GM03348 (cell line): ENCODE measurements around the gene STX4.

Experiments used
- DNase-seq: peaks from one replicate; pipeline ENCODE4 v3.0.0; 2012; ENCODE audit warnings: low spot score

Gene STX4

GRCh38 chr16:31067342-31067741 lies 34.0 kb downstream of the STX4 start:
- DNase-seq = no peak

DNA sequence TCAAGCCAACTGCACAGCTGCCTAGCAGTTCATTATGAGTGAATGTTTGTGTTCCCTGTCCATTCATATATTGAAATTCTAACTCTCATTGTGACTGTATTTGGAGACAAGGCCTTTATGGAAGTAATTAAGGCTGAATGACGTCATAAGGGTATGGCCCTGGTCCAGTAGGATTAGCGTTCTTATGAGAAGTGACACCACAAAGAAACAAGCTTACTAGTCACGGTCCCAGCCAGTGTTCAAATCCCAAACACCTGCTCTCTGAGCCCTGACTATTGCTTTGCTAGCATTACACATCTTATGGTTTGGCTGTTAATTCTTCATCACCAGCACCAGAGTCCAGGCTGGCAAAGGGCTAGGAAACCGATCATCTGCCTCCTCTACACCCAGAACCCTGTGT lies 38.5 kb downstream of the STX4 start:
- DNase-seq = peak; percentile 45

GRCh38 chr16:31072540-31073141 lies 39.3 kb downstream of the STX4 start:
- peak; percentile 55 for DNase-seq

- DNase-seq = peak; percentile 93
These were observed 40.0 kb downstream of the STX4 start for GRCh38 chr16:31073142-31073969.

DNA sequence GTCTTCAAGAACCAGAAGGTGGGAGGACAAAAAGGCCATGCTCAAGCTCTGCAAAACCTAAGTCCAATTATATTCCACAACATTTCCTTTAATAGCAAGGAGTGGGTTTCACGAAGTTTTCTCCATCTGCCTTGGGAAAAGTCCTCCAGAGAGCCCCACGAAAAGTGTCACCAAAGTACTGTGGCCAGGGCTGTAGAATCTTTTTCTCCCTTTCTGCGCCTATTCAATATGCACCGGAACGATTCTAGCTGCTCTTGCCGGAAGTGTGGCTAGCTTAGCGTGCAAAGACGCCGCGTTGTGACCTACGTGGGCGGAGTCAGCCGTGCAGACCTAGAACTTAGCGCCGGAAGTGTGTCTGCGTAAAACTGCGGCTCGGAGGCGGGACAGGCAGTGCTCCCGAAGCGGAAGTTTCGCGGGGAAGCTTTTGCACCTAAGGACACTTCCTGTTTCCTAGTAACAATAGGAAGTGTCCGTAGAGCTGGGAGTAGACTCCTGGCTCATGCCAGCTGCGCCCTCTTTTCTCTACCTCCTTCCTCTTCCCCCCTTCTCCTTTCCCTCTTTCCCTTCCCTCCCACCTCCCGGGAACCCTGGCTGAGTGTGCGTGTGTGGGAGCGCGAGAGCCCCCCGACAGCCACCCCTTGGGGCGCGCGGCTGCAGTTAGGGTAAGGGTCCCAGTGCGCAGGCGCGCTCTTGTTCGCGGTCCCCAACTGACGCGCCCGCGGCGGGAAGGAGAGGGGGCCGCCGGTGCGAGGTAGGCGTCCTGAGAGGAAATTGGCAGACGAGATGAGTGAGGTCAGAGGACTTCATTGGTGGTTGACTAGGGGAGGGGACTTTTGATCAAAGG lies 40.8 kb downstream of the STX4 start, which contains the start of the genes ZNF646 and ZNF668:
Gene ZNF646 (plus strand): TSS at position 453 of the 844 bp plus-strand sequence. CDS start 1,903 bp downstream, outside the sequence.
Gene ZNF668 (minus strand): TSS at position 271 of the 844 bp plus-strand sequence. CDS start 9,781 bp downstream, outside the sequence.
- DNase-seq = peak; percentile 95

DNA sequence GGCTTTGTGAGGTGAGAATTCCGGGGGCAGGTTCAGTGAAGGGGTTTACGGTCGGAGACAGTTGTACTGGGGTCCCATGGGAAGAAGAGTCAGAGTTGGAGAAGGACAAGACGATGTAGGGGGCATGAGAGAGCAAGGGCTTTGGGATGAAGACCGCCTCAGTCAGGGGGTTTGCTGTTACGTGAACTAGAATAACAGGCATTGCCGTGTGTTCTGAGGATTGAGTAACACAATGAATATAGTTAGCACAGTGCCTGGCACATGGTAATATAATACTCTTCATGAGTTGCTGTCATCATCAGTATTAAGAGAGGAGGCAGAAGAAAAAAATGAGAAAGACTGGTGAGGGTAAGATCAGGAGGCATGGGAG lies 41.4 kb downstream of the STX4 start:
- DNase-seq = no peak

GRCh38 chr16:31076319-31076718 lies 43.0 kb downstream of the STX4 start:
- no peak for DNase-seq

DNA sequence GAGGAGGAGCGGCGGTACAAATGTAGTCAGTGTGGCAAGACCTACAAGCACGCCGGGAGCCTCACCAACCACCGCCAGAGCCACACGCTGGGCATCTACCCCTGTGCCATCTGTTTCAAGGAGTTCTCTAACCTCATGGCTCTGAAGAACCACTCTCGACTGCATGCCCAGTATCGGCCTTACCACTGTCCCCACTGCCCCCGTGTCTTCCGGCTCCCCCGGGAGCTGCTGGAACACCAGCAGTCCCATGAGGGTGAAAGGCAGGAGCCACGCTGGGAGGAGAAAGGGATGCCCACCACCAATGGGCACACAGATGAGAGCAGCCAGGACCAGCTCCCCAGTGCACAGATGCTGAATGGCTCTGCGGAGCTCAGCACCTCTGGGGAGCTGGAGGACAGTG lies 43.7 kb downstream of the STX4 start:
- no peak for DNase-seq

DNA sequence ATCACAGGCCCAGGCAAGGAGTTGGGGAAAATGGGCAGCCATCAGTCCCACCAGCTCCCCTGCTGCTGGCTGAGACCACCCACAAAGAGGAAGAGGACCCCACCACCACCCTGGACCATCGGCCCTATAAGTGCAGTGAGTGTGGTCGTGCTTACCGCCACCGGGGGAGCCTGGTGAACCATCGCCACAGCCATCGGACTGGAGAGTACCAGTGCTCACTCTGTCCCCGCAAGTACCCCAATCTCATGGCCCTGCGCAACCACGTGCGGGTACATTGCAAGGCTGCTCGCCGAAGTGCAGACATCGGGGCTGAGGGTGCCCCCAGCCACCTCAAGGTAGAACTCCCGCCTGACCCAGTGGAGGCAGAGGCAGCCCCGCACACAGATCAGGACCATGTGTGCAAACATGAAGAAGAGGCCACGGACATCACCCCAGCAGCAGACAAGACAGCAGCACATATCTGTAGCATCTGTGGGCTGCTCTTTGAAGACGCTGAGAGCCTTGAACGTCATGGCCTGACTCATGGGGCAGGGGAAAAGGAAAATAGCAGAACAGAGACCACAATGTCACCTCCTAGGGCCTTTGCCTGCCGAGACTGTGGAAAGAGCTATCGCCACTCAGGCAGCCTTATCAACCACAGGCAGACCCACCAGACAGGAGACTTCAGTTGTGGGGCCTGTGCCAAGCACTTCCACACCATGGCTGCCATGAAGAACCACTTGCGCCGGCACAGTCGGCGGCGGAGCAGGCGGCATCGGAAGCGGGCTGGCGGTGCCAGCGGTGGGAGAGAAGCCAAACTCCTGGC lies 44.4 kb downstream of the STX4 start:
- no peak for DNase-seq

DNA sequence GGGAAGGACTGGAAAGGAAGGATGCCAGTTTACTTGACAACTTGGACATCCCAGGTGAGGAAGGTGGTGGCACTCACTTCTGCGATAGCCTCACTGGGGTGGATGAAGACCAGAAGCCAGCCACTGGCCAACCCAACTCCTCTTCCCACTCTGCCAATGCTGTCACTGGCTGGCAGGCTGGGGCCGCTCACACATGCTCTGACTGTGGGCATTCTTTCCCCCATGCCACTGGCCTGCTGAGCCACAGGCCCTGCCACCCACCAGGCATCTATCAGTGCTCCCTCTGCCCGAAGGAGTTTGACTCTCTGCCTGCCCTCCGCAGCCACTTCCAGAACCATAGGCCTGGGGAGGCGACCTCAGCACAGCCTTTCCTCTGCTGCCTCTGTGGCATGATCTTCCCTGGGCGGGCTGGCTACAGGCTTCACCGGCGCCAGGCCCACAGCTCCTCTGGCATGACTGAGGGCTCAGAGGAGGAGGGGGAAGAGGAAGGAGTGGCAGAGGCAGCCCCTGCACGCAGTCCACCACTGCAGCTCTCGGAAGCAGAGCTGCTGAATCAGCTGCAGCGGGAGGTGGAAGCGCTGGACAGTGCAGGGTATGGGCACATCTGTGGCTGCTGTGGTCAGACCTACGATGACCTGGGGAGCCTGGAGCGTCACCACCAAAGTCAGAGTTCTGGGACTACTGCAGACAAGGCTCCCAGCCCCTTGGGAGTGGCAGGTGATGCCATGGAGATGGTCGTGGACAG lies 45.4 kb downstream of the STX4 start:
- no peak for DNase-seq

GRCh38 chr16:31079342-31079944 lies 46.1 kb downstream of the STX4 start:
- DNase-seq = no peak

DNA sequence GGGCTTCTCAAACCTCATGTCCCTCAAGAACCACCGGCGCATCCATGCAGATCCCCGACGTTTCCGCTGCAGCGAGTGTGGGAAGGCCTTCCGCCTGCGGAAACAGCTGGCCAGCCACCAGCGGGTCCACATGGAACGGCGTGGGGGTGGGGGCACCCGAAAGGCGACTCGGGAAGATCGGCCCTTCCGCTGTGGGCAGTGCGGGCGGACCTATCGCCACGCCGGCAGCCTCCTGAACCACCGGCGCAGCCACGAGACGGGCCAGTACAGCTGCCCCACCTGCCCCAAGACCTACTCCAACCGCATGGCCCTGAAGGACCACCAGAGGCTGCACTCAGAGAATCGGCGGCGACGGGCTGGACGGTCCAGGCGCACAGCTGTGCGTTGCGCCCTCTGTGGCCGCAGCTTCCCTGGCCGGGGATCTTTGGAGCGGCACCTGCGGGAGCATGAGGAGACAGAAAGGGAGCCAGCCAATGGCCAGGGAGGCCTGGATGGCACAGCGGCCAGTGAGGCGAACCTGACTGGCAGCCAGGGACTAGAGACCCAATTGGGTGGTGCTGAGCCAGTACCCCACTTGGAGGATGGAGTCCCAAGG lies 46.8 kb downstream of the STX4 start:
- no peak for DNase-seq

DNA sequence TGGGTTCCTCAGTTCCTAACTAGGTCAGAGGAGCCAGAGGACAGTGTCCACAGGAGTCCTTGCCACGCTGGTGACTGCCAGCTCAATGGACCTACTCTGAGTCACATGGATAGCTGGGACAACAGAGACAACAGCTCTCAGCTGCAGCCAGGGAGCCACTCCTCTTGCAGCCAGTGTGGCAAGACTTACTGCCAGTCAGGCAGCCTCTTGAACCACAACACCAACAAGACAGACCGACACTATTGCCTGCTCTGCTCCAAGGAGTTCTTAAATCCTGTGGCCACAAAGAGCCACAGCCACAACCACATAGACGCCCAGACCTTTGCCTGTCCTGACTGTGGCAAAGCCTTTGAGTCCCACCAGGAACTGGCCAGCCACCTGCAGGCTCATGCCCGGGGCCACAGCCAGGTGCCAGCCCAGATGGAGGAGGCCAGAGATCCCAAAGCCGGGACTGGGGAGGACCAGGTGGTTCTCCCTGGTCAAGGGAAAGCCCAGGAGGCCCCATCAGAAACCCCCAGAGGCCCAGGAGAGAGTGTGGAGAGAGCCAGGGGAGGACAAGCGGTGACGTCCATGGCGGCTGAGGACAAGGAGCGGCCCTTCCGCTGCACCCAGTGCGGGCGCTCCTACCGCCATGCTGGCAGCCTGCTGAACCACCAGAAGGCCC lies 47.5 kb downstream of the STX4 start:
- DNase-seq = no peak

GRCh38 chr16:31081428-31082351 lies 48.3 kb downstream of the STX4 start:
- no peak for DNase-seq

DNA sequence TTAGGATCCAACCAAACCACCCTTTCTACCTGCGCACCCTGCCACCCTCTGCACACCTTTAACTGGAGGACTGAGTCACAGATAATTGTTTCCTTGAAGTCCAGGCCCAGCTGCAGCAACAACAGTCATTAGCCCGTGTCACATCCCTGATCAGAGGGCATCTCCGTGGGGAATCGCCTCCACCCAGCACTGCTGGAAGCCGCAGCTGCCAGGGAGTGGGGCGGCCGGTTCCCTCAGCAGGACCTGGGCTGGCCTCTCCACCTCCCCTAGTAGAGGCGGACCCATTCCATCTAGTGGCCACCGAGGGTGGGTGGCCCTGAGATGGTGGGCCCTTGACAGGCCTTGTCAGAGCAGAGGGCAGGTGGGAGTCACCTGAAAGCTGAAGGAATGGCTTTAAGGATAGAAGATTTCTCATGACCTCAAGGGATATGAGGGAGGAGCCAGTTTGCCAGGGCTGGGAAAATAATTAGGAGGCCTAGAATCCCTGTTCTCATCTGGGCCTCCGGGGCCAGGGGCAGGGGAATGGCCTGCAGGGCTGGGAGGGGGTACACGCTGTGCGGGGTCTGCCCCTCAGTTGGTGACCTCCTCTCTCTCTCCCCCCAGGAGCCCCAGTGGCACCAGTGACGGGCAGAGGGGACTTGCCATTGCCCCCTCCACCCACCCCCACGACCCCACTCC lies 49.1 kb downstream of the STX4 start:
- DNase-seq = no peak

- DNase-seq = no peak
These were observed 49.7 kb downstream of the STX4 start for GRCh38 chr16:31083081-31083480.

GRCh38 chr16:31083556-31083955 lies 50.2 kb downstream of the STX4 start:
- DNase-seq = no peak

GRCh38 chr16:31083981-31084380 lies 50.6 kb downstream of the STX4 start:
- DNase-seq = no peak
